GM13977 (cell line): ENCODE results near the gene EIF4A2.
A peak's percentile ranks its signal among the peaks of the same experiment; 100 is the strongest.
"Not testable (repeated sequence)": the region's sequence is repeated elsewhere in the genome, so short reads cannot be mapped to it uniquely, and the experiment has no call there.

Experiments used
- DNase-seq: peaks from one replicate; pipeline ENCODE4 v3.0.0; 2012; ENCODE audit warnings: low spot score
- in situ Hi-C: fragments of 300-500 bp; cut with MboI; formaldehyde crosslinking; loops from one replicate; pipeline ENCODE4 v1.12.0; 2022; ENCODE audit warnings: low sequenced_read_pairs, low pct_unique_long_range_greater_than_20kb, mixed read lengths, inconsistent platforms; ENCODE audit not compliant: unreplicated experiment
- TF ChIP-seq, protein P1 (sequence below): IDR thresholded peaks from 2 replicates; pipeline ENCODE4 v1.5.1; 2012; ENCODE audit warnings: mild to moderate bottlenecking, control low read depth; ENCODE audit not compliant: insufficient read depth; ENCODE audit errors: extremely low read depth, missing control alignments

The EIF4A2 gene

DNA sequence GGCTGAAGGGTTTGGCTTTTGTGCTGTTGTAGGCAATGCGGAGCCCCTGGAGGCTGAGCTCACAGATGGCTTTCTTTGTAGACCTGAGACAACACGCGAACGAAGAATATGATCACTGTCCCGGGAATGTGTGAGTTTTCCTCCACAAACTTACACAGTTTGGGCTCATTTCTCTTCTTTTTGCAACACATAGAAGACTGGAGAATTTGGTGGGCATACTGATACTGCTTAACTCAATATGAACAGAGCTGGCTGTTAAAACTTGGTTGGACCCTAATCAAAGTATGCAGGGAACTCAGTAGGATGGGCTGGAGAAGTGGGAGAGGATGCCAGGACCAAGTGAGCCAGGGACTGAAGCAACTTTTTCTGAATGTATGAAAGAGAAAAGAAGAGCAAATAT is 35.1 kb downstream of the EIF4A2 start:
- TF ChIP-seq, protein P1, sequence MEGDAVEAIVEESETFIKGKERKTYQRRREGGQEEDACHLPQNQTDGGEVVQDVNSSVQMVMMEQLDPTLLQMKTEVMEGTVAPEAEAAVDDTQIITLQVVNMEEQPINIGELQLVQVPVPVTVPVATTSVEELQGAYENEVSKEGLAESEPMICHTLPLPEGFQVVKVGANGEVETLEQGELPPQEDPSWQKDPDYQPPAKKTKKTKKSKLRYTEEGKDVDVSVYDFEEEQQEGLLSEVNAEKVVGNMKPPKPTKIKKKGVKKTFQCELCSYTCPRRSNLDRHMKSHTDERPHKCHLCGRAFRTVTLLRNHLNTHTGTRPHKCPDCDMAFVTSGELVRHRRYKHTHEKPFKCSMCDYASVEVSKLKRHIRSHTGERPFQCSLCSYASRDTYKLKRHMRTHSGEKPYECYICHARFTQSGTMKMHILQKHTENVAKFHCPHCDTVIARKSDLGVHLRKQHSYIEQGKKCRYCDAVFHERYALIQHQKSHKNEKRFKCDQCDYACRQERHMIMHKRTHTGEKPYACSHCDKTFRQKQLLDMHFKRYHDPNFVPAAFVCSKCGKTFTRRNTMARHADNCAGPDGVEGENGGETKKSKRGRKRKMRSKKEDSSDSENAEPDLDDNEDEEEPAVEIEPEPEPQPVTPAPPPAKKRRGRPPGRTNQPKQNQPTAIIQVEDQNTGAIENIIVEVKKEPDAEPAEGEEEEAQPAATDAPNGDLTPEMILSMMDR, result no peak
- in situ Hi-C loops, result loop anchor here (10.0 kb wide), 1 partner anchor 204 kb away; the partner anchor contains the start of gene AHSG
- no peak for DNase-seq

DNA sequence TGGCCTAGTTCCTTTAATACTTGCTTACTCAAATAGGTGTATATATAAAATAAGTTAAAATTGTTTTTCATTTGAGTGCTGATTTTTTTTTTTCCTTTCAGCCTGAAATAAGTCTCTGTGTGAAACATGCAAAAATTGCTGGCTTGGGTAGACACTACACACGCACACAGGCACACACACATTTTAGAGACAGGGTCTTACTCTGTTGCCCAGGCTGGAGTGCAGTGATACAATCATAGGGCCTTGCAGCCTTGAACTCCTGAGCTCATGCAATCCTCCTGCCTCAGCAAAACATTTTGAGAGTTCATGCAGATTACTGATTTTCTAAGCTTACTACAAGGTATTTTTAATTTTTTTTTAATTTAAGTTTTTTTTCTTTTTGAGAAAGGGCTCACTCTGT is 35.6 kb downstream of the EIF4A2 start:
- DNase-seq, result no peak
- TF ChIP-seq, protein P1, result no peak
- in situ Hi-C loops, result loop anchor here (10.0 kb wide), 1 partner anchor 204 kb away; the partner anchor contains the start of gene AHSG

DNA sequence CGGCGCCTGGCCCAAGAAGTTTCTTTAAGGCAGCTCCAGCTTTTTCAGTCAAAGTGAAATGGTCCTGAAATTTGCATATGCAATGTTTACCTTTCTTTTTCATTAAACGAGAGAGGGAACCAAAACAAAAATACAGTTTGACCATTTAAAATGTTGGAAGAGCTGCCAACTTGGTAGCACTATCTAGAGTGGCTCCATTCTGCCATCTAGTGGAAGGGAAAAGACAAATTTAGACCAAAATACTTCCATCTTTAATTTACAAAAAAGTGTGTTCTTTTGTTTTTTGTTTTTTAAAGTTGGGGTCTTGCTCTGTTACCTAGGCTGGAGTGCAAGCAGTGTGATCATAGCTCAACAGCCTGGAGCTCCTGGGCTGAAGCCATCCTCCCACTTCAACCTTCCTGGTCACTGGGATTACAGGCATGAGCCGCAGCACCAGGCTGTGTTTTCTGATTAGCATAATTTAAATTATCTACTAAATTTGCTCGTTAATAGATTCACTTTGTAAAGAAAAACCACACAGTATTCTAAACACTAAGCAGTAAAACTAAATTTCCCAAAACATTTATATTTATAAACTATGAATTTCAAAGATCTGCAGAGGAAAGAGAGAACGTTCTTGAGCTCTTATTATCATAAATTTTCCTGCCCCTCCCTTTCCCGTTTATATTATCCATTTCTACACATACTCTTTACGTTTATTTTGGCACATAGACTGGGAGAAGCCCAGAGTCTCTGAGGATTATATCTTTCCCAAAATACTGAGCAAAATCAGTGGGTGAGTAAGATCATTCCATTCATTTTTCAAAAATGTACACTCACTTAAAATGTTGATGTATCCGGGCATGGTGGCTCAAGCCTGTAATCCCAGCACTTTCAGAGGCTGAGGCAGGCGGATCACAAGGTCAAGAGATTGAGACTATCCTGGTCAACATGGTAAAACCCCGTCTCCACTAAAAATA is 38.3 kb downstream of the EIF4A2 start:
- in situ Hi-C loops, result no loop called here
- DNase-seq, result peak; percentile 62
- TF ChIP-seq, protein P1, result peak; percentile 61

DNA sequence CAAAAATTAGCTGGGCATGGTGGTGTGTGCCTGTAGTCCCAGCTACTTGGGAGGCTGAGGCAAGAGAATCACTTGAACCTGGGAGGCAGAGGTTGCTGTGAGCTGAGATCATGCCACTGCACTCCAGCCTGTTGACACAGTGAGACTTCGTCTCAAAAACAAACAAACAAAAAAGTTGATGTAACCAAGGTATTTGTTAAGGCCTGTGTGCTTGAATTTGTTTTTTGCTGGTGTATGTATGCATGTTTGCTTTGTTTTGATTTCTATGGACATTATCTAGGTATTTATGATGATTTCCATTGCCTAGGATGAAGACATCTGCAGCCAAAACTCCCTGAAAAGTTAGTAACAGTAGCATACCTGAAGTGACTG is 39.0 kb downstream of the EIF4A2 start:
- DNase-seq, in situ Hi-C loops: not testable (repeated sequence)

DNA sequence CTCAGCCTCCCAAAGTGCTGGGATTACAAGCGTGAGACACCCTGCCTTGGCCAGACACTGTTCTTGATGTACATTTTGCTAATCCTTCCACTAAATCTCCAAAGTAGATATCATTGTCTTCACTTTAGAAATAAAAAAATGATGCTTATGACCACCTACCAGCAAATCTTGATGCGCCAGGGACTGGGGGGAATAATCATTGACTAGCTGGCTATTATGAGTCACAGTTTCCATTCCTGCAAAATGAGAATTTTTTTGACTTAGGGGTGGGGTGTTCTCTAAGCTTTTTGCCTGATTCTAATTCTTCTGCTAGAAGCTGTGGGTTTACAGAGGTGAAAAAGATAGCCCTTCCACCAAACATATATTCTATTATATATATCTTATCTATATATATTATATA is 40.0 kb downstream of the EIF4A2 start:
- in situ Hi-C loops, result no loop called here
- DNase-seq, result no peak
- TF ChIP-seq, protein P1, result no peak

DNA sequence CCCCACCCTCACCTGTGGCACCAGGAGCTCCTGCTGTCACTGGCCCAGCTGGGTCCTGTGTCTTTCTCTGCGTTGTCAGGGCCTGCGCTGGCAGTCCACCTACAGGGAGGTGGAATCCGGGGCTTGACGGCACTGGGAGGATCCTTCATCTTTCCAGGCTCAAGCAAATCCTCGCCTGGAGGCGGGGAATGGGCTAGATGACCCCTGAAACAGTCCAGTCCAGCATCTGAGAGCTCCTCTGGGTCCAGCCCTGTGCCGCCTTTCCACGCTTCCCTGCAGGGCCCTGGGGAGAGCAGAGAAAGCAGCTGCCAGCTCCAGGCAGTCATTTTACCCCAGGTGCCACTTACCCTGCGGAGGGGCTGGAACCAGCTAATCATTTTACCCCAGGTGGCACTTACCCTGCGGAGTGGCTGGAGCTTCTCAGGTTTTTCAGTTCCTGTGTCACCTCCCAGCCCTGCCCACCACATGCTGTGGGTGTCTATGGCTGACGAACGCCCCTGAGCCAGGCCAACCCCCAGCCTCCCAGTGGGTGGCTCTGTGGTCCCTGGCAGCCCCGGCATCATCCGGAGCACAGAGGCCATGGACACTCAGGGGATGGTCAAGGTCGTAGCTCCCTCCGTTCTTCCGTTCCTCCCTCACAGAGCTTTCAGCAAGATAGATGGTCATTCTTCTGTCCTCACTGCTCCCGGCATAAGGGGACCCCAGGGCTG is 41.2 kb downstream of the EIF4A2 start:
- DNase-seq, result no peak
- TF ChIP-seq, protein P1, result no peak
- in situ Hi-C loops, result no loop called here
